Measurements from ENCODE around the gene RGL1. TPM values are rescaled to one million over a fixed set of nuclear protein-coding genes. Genes with fewer than 3 reads are reported as not detected.

The RGL1 gene
- total RNA-seq, 6 experiments from 2014 or later, result 12.0 to 16.8 (median 14.7) TPM

GRCh38 chr1:183922197-183922596 is 117.3 kb downstream of the RGL1 start:
- DNase-seq, result no peak
- Mint-ChIP-seq H3K4me3 (no peak overlapping the region), H3K36me3 (ENCODE audit: low read depth) (peaks cover 38% of the 10 kb centered on the region), H3K4me1 (ENCODE audit: low read depth) (peaks cover 7% of the 10 kb centered on the region), H3K27ac (no peak overlapping the region), H3K9me3 (no peaks in the 10 kb centered on the region), H3K27me3 (ENCODE audit: insufficient read depth) (peaks cover 2% of the 10 kb centered on the region)
- TF ChIP-seq CTCF (IDR thresholded peaks at IDR 0.05), result peak; percentile 58

GRCh38 chr1:183925947-183926346 is 121.0 kb downstream of the RGL1 start:
- TF ChIP-seq CTCF (IDR thresholded peaks at IDR 0.05), result no peak
- no peaks in the 10 kb centered on the region; the same call in 1 of the 2 replicates for H3K27me3 Mint-ChIP-seq (ENCODE audit: insufficient read depth)
- no peak for DNase-seq
- peaks cover 29% of the 10 kb centered on the region for H3K36me3 Mint-ChIP-seq (ENCODE audit: low read depth)
- H3K4me1 Mint-ChIP-seq (ENCODE audit: low read depth), result peaks cover 21% of the 10 kb centered on the region
- H3K27ac Mint-ChIP-seq, result no peak overlapping the region
- H3K4me3 Mint-ChIP-seq, result no peak overlapping the region
- H3K9me3 Mint-ChIP-seq, result no peaks in the 10 kb centered on the region

GRCh38 chr1:183926983-183927382 is 122.1 kb downstream of the RGL1 start:
- peaks cover 31% of the 10 kb centered on the region for H3K4me1 Mint-ChIP-seq (ENCODE audit: low read depth)
- peaks cover 24% of the 10 kb centered on the region for H3K36me3 Mint-ChIP-seq (ENCODE audit: low read depth)
- no peak overlapping the region for H3K27ac Mint-ChIP-seq
- no peak for TF ChIP-seq CTCF (IDR thresholded peaks at IDR 0.05)
- H3K4me3 Mint-ChIP-seq, result no peak overlapping the region
- no peaks in the 10 kb centered on the region for H3K9me3 Mint-ChIP-seq
- no peak for DNase-seq
- H3K27me3 Mint-ChIP-seq (ENCODE audit: insufficient read depth), result no peaks in the 10 kb centered on the region; the same call in 1 of the 2 replicates

GRCh38 chr1:183931646-183932271 is 126.8 kb downstream of the RGL1 start:
- peak overlapping the region; percentile 22 for H3K27ac Mint-ChIP-seq
- H3K27me3 Mint-ChIP-seq (ENCODE audit: insufficient read depth), result peaks cover 2% of the 10 kb centered on the region; the same call in 1 of the 2 replicates
- H3K9me3 Mint-ChIP-seq, result no peaks in the 10 kb centered on the region
- no peak for DNase-seq
- peaks cover 48% of the 10 kb centered on the region for H3K4me1 Mint-ChIP-seq (ENCODE audit: low read depth)
- no peaks in the 10 kb centered on the region; the same call in 1 of the 2 replicates for H3K36me3 Mint-ChIP-seq (ENCODE audit: low read depth)
- H3K4me3 Mint-ChIP-seq, result peak overlapping the region; percentile 5; the same call in 1 of the 2 replicates
- TF ChIP-seq CTCF (IDR thresholded peaks at IDR 0.05), result no peak

- DNase-seq, result peak; percentile 71
- H3K27ac Mint-ChIP-seq, result peak overlapping the region; percentile 22
- no peaks in the 10 kb centered on the region; the same call in 1 of the 2 replicates for H3K36me3 Mint-ChIP-seq (ENCODE audit: low read depth)
- H3K9me3 Mint-ChIP-seq, result no peaks in the 10 kb centered on the region
- peak overlapping the region; percentile 5; the same call in 1 of the 2 replicates for H3K4me3 Mint-ChIP-seq
- peaks cover 2% of the 10 kb centered on the region; the same call in 1 of the 2 replicates for H3K27me3 Mint-ChIP-seq (ENCODE audit: insufficient read depth)
- TF ChIP-seq CTCF (IDR thresholded peaks at IDR 0.05), result no peak
- H3K4me1 Mint-ChIP-seq (ENCODE audit: low read depth), result peaks cover 41% of the 10 kb centered on the region
These were observed 127.5 kb downstream of the RGL1 start for GRCh38 chr1:183932412-183932811.
